Right kidney (tissue), 1 donor: ENCODE results near the gene GNS.

Experiments used
- DNase-seq: peaks from one replicate; pipeline ENCODE4 v3.0.0-alpha.2; 2016

GNS gene

DNA sequence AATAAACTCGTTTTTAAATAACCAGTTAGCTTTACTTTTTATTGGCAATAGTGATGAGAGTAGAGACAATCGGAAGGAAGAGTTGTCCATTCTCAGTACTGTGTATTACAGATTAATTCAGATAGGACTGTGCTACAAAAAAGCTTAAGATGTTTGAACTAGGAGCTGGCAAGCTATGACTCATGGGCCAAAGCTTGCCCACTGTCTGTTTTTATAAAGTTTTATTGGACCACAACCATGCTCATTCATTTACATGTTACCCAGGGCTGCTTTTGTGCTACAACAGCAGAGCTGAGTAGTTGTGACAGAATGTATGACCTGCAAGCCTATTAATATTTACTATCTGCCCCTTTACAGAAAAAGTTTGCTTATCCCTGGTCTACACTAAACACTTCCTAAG, 19.4 kb downstream of the GNS start:
- DNase-seq: no peak

DNA sequence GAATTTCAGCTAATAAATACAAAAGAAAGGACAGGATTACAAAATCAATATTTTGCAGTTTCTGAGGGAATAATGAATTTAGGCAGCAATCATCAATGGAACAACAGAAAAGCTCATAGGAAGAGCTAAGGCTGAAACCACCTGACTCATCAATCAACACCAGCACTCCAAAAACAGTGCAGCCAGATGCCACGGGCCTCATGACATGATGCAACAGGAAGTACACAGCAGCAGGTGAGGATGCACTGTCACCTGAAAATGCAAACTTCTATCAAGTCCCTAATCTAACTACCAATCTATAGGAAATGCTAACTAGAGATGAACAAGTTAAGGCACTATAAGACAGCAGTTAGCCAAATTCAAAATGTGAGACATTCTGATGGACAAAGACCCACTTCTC, 21.7 kb downstream of the GNS start:
- DNase-seq: no peak

DNA sequence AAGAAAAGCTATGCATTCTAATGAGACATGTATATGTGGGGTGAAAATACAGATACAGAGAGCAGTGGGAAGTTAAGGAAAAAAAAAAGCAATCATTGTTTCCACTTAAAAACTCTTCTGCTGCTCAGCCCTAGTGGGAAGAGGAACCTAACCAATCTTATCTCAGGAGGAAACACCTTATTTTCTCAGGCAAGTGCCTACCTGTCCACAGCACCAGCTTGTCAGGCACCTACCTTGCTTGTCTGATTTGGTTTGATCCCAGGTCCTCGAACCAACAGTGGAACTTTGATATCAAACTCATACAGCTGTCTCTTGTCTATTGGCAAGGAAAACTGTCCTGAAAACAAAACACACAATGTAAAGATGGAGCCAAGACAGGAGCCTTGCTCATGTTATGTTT, 22.4 kb downstream of the GNS start:
- no peak for DNase-seq

DNA sequence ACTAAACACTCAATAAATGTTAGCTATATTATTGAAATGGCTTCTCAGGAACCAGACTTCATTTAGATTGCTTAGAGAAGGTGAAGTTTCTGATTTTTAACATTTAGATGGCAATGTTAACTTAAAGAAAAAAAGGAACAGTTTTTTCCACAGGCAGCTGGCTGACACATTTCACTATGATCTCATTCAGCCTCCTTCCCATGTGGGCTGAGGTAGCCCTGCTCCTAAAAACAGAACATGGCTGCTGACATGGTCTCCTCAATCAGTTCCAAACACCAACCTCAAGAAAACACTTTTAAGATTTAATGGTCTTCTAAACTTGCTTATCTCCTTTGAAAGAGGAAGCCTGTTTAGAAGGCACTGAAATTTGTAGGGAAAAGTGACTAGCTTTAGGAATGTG, 23.8 kb downstream of the GNS start:
- DNase-seq: no peak

DNA sequence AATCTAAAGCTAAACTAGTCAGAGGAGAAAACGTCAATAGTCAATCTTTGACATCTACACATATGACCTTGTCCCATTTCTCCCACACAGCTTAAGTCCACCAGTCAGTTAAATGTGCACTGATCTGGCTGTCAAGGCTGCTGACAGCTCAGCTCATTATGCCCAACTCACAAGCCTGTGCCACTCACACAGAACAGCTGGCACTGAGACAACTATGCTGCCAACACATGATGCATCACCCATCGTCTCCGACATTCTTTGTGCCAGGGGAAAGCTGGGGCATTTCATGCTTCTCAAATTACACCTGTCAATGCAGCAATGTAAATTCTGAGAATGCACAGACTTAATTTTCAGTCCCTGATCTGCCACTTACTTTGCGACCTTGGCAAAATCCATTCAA, 25.3 kb downstream of the GNS start:
- no peak for DNase-seq

- no peak for DNase-seq
Measured at GRCh38 chr12:64731683-64732082, 27.5 kb downstream of the GNS start.

DNA sequence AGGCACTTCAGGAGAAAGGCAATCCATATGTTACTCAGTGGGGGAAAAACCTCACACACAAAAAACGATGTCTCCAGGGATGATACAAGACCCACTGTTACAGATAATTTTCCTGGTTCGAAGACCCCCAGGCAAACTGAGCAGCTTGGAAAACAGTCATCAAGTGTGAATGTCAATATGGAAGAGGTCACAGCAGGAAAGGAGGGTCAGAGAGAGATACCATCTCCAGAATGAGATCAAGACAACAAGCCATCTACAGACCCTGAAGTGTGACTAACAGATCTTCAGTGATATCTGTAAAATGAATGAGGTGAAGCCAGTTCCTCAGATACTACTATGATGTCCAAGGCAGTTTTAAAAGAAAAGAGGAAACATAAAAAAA, 28.6 kb downstream of the GNS start:
- DNase-seq: no peak

GRCh38 chr12:64729909-64730587, 29.2 kb downstream of the GNS start:
- no peak for DNase-seq

DNA sequence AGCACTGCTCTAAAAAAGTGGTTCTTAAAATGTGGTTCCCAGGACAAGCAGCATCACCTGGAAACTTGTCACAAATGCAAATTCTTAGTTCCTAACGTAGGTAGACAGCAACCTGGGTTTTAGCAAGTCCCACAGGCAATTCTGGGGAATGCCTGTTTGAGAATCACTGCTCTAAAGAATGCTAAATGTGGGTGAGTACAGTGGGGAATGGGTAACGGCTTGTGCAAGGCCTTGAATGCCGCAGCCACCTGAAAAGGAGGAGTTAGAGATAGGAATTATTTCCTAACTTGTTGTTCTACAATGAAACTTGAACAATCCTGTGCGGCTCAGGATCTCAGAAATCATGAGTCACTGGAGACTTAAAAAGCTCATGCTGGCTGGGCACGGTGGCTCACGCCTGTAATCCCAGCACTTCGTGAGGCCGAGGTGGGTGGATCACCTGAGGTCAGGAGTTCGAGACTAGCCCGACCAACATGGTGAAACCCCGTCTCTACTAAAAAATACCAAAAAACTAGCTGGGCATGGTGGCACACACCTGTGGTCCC, 34.9 kb downstream of the GNS start:
- no peak for DNase-seq

GRCh38 chr12:64723630-64724029, 35.6 kb downstream of the GNS start:
- DNase-seq: no peak

GRCh38 chr12:64722835-64723234, 36.4 kb downstream of the GNS start:
- no peak for DNase-seq

- no peak for DNase-seq
Measured at GRCh38 chr12:64720884-64721283, 38.3 kb downstream of the GNS start.

- DNase-seq: no peak
Measured at GRCh38 chr12:64718649-64719048, 40.6 kb downstream of the GNS start.

DNA sequence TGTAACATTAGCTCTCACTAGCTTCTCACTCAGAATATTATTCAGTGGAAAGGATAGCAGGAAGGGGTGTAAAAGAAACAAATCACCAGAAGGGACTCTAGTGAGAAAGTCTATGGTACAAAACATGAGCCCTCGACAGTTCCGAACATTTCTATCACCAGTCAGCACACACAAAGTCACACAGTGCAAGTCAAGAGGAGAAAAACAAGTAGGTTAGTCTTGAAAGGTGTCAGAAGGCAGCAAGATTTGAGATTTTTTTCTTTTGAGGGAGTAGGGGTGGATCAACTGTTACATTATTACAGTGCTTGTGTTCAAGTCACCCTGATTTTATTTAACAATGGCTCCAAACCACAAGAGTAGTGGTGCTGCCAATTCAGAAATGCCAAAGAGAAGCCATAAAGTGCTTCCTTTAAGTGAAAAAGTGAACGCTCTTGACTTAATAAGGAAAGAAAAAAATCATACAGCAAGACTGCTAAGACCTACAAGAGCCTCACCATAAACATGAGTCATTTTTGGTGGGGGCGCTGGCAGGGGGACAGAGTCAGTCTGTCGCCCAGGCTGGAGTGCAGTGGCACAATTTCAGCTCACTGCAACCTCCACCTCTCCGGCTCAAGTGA, 42.3 kb downstream of the GNS start:
- DNase-seq: no peak

- no peak for DNase-seq
Measured at GRCh38 chr12:64716371-64716770, 42.8 kb downstream of the GNS start.

GRCh38 chr12:64714551-64714968, 44.6 kb downstream of the GNS start:
- no peak for DNase-seq

GRCh38 chr12:64713376-64713775, 45.8 kb downstream of the GNS start:
- DNase-seq: no peak

DNA sequence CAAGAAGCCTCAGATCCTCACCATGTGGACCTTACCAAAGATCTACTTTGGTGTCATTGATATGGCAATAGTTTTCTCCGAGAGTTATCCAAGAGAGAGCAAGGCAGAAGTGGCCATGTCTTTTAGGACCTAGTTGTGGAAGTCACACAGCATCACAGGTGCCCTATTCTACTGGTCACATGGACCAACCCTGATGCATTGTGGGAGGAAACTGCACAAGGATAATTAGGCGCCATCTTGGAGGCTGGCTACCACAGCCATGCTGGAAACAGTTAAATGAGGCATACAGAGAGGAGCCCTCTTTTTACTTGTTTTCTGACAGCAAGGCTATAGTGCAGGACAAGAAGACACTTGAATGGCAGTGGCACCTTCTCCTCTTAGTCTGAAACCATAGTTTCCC, 49.8 kb downstream of the GNS start:
- DNase-seq: no peak

- no peak for DNase-seq
Measured at GRCh38 chr12:64707926-64708325, 51.3 kb downstream of the GNS start.

DNA sequence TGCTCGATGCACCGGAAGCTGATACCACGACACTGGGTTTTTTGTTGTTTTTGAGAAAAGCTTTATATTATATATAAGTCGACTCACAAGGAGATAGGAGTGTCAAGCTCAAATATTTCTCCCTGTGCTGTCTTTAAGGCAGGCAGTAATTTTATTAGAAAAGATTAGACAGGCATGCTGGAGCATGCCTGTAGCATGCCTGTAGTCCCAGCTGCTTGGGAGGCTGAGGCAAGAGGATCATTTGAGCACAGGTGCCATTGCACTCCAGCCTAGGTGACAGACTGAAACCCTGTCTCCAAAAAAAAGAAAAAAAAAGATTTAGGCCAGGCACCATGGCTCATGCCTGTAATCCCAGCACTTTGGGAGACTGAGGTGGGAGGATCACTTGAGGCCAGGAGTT, 51.8 kb downstream of the GNS start:
- DNase-seq: no peak

GRCh38 chr12:64706857-64707256, 52.3 kb downstream of the GNS start:
- DNase-seq: no peak

DNA sequence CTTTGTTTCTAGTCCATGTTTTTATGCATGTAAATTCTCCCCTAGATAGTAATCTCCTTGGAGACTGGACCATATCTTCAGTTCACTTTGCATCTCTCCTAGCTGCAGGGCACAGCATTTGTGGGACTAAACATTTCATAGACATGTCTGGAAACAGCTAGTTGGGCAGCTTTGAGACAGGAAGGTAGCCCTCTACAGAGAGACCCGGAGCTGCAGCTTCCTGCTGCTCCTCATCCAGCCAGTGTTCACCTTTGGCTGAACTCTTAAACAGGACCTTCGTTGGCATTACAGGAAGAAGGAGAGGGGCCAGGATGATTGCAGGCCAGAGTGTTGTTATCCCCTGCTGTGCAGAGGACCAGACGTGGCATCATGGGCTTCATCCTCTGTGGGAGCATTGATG, 52.9 kb downstream of the GNS start:
- DNase-seq: no peak

DNA sequence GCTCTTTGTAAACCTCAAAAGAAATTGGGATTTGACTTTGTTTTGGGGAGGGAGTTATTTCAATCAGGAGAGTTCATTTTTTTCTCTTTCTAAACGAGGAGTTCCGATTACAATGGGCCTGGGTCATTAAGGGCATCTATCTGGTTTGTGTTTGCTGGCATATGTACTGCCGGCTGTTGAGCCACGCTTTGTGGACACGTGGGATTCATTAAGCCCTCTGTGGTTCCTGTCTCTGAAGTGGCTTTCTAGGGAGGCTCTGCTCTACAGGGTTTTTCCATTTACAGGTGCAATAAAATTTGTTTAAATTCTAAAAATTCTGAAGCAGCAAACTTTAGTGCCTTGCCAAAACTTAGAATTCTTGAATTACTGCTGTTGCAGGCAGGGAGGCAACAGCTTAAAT, 57.9 kb downstream of the GNS start:
- no peak for DNase-seq

DNA sequence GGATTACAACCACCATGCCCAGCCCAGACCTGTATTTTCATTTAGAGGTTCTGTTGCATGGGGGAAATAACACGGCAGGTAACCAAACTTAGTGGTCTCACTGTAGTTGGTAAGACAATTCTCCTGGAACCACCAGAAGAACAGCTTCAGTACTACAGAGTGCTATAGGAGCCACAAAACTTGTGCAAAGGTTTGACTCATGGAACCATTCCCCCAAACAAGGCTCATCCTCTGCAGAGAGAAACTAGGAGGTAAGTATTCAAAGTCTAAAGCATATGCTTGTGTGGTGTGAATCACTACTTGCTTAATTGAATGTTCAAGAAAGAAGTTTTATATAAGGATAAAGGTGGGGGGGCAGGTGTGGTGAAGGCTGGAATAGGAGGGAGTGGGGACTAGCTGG, 58.7 kb downstream of the GNS start:
- no peak for DNase-seq
